ENCODE measurements around the gene P3H2.

- TF ChIP-seq SUZ12 (IDR thresholded peaks at IDR 0.05; ENCODE audit: extremely low read depth, insufficient read depth, insufficient read length) (no peak), ZNF274 (IDR thresholded peaks at IDR 0.05; ENCODE audit: low read depth, low read length) (no peak)
Observed at GRCh38 chr3:190076601-190077394, 43.9 kb downstream of the P3H2 start.
